ENCODE data around the gene GGA2.

DNA sequence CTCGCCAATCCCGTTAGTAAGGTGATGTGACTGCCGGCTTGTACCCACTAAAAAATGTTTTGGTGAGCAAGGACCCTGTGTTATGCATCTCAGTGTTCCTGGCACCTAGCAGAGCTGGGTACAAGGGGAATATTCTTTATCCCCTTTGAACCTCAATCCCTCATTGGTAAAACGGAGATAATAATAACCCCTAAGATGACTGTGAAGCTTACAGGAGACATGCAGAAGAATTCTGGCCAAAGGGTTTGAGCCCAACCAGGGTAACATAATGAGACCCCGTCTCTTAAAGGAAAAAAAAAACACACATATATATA lies 896 bp downstream of the GGA2 start:
- TF ChIP-seq, protein P1, sequence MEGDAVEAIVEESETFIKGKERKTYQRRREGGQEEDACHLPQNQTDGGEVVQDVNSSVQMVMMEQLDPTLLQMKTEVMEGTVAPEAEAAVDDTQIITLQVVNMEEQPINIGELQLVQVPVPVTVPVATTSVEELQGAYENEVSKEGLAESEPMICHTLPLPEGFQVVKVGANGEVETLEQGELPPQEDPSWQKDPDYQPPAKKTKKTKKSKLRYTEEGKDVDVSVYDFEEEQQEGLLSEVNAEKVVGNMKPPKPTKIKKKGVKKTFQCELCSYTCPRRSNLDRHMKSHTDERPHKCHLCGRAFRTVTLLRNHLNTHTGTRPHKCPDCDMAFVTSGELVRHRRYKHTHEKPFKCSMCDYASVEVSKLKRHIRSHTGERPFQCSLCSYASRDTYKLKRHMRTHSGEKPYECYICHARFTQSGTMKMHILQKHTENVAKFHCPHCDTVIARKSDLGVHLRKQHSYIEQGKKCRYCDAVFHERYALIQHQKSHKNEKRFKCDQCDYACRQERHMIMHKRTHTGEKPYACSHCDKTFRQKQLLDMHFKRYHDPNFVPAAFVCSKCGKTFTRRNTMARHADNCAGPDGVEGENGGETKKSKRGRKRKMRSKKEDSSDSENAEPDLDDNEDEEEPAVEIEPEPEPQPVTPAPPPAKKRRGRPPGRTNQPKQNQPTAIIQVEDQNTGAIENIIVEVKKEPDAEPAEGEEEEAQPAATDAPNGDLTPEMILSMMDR (IDR thresholded peaks at IDR 0.05), result no peak
- TF ChIP-seq POLR2A (IDR thresholded peaks at IDR 0.05), result no peak

Data from right lobe of liver (tissue), 4 donors.